T-cell (primary cell): Measurements from ENCODE around the gene PAFAH2. TPM values are rescaled to one million over a fixed set of nuclear protein-coding genes. Genes with fewer than 3 reads are reported as not detected.

Source experiments
- ATAC-seq, 4 experiments: fragments of 200-7000 bp in 3 of 4; fragments of 150-1000 bp in 1 of 4; cut with Tn5 transposase; replicated peaks in 1 of 4; 1 replicate in 3 of 4; 2 replicates in 1 of 4; pipeline ENCODE4 v1.10.0; 2021; ENCODE audit warnings: moderate library complexity in 3 of 4, mild to moderate bottlenecking in 2 of 4, moderate number of reproducible peaks in 1 of 4
- CTCF ChIA-PET, 2 donors: fragments of 300-600 bp; sonication (Branson Sonifier 250); formaldehyde crosslinking; loops; one replicate each; lab custom pipeline; 2022; ENCODE audit warnings: antibody characterized with exemption in 2 of 2; lab: Charles Lee
- POLR2A ChIA-PET, 2 donors: fragments of 300-600 bp; sonication (Branson Sonifier 250); formaldehyde crosslinking; loops; one replicate each; lab custom pipeline; 2022; ENCODE audit warnings: antibody characterized with exemption in 2 of 2; lab: Charles Lee
- DNase-seq, 35 experiments: peaks; one replicate each; pipeline versions ENCODE4 v3.0.0 to v3.0.0-alpha.2; 2013 to 2023
- H3K27ac ChIP-seq: one replicate; pipeline ENCODE4 v1.5.1; 2013; ENCODE audit warnings: low read length
- H3K27me3 ChIP-seq, 2 experiments: replicated peaks in 1 of 2; 1 replicate in 1 of 2; 2 replicates in 1 of 2; pipeline versions ENCODE4 v1.6.1 to v1.7.0; 2013; ENCODE audit warnings: low read length in 1 of 2, mixed read lengths in 1 of 2; ENCODE audit not compliant: control insufficient read depth in 2 of 2, insufficient read depth in 2 of 2; ENCODE audit errors: extremely low read depth in 1 of 2
- H3K36me3 ChIP-seq, 2 donors: 1 replicate in 1 of 2; 2 replicates in 1 of 2; pipeline versions ENCODE4 v1.6.1 to v1.7.0; 2013; ENCODE audit warnings: low read length in 1 of 2; ENCODE audit not compliant: control insufficient read depth in 2 of 2, insufficient read depth in 1 of 2; ENCODE audit errors: extremely low read depth in 1 of 2
- H3K4me1 ChIP-seq, 2 experiments: 1 replicate in 1 of 2; 2 replicates in 1 of 2; pipeline versions ENCODE4 v1.6.1 to v1.7.0; 2013; ENCODE audit warnings: low read length in 2 of 2, mixed read lengths in 1 of 2; ENCODE audit not compliant: insufficient read depth in 2 of 2, control insufficient read depth in 1 of 2; ENCODE audit errors: extremely low read depth in 1 of 2
- H3K4me3 ChIP-seq, 2 donors: 1 replicate in 1 of 2; 2 replicates in 1 of 2; pipeline versions ENCODE4 v1.5.1 to v1.7.0; 2013; ENCODE audit warnings: mild to moderate bottlenecking in 2 of 2, low read length in 1 of 2, moderate library complexity in 1 of 2; ENCODE audit not compliant: control insufficient read depth in 1 of 2; ENCODE audit errors: extremely low read depth in 1 of 2
- H3K9me3 ChIP-seq: 2 replicates; pipeline ENCODE4 v1.7.0; 2013
- H3K27ac Mint-ChIP-seq, 2 donors: one replicate each; pipeline ENCODE4 v1.8.0; 2020 to 2021; ENCODE audit warnings: mild to moderate bottlenecking in 2 of 2, mixed read lengths in 2 of 2
- H3K27me3 Mint-ChIP-seq, 2 donors: one replicate each; pipeline ENCODE4 v1.8.0; 2021 to 2022; ENCODE audit warnings: mixed read lengths in 2 of 2
- H3K36me3 Mint-ChIP-seq: one replicate; pipeline ENCODE4 v1.8.0; 2021; ENCODE audit warnings: mixed read lengths
- H3K4me1 Mint-ChIP-seq, 3 donors: one replicate each; pipeline ENCODE4 v1.8.0; 2020 to 2022; ENCODE audit warnings: mixed read lengths in 3 of 3, mild to moderate bottlenecking in 1 of 3
- H3K4me3 Mint-ChIP-seq, 3 donors: one replicate each; pipeline ENCODE4 v1.8.0; 2020 to 2022; ENCODE audit warnings: mild to moderate bottlenecking in 3 of 3, mixed read lengths in 3 of 3, moderate library complexity in 3 of 3
- H3K9me3 Mint-ChIP-seq, 3 donors: one replicate each; pipeline ENCODE4 v1.8.0; 2020 to 2022; ENCODE audit warnings: mixed read lengths in 3 of 3
- WGBS: methylation state at CpG from one replicate; pipeline ENCODE4 v1.1.5; 2013; ENCODE audit warnings: missing lambda C conversion rate; ENCODE audit not compliant: insufficient coverage; 5-methylcytosine and 5-hydroxymethylcytosine counted together
- total RNA-seq, 35 experiments: library from RNA in 6 of 35; stranded (reverse) in 6 of 35; fragments of 120-200 nt in 1 of 35; gene quantifications; one replicate each; pipeline versions ENCODE4 v1.2.1 to v1.2.4 and lab custom pipeline; 2013 to 2026

The PAFAH2 gene
- total RNA-seq, 5 donors from 2014 or later (not counting 1 experiment from before 2014, with no cell fraction given), result 10.2 to 30.2 (median 17.3) TPM

GRCh38 chr1:25922056-25922970 is 75.5 kb downstream of the PAFAH2 start:
- Mint-ChIP-seq H3K9me3 (no peaks in the 10 kb centered on the region), H3K36me3 (no peaks in the 10 kb centered on the region), H3K4me3 (peak overlapping the region; percentile 72 to 86 (median 79)), H3K27ac (peak overlapping the region in 1 of 2 donors; percentile 65), H3K27me3 (no peaks in the 10 kb centered on the region), H3K4me1 (peaks cover 25 to 37% (median 30%) of the 10 kb centered on the region in 3 donors)
- H3K36me3 ChIP-seq, result no peaks in the 10 kb centered on the region
- ATAC-seq (peak; percentile 82 to 87 (median 84)), DNase-seq (peak; percentile 11 to 68 (median 35))
- H3K9me3 ChIP-seq, result no peaks in the 10 kb centered on the region
- peaks cover 0 to 11% of the 10 kb centered on the region in 2 experiments for H3K27me3 ChIP-seq
- POLR2A ChIA-PET, result interaction anchor here in 1 of 2 donors (0.6 to 0.9 kb wide), 2 partner anchors 13 to 75 kb away, joined by 3 read pairs; partner anchors contain the start of gene PAFAH2
- CTCF ChIA-PET, result interaction anchor here (0.9 to 1.7 kb wide), 5 partner anchors 15 to 75 kb away, joined by 3 to 6 read pairs (median 3); partner anchors contain the start of gene PAFAH2 (in 1 of the 2)
- peak overlapping the region; percentile 56 to 75 for H3K4me3 ChIP-seq
- WGBS, result 6% methylated on average over 44 of the region's 49 CpGs
- H3K4me1 ChIP-seq, result peaks cover 24 to 40% of the 10 kb centered on the region in 2 experiments
- peak overlapping the region; percentile 20 for H3K27ac ChIP-seq

GRCh38 chr1:25918615-25919014 is 79.2 kb downstream of the PAFAH2 start:
- H3K27ac ChIP-seq, result no peak overlapping the region
- Mint-ChIP-seq H3K4me3 (no peak overlapping the region), H3K9me3 (no peaks in the 10 kb centered on the region), H3K4me1 (peaks cover 21 to 39% (median 26%) of the 10 kb centered on the region in 3 donors), H3K27me3 (no peaks in the 10 kb centered on the region), H3K36me3 (no peaks in the 10 kb centered on the region), H3K27ac (no peak overlapping the region)
- DNase-seq (no peak), ATAC-seq (no peak)
- no peaks in the 10 kb centered on the region for H3K36me3 ChIP-seq
- ChIA-PET CTCF (interaction anchor here in 1 of 2 donors (1.1 kb wide), 1 partner anchor 23 kb away, joined by 3 read pairs; no protein-coding TSS in a partner anchor), POLR2A (interaction anchor here in 1 of 2 donors (0.7 kb wide), 1 partner anchor 23 kb away, joined by 4 read pairs; no protein-coding TSS in a partner anchor)
- H3K27me3 ChIP-seq, result peaks cover 0 to 11% of the 10 kb centered on the region in 2 experiments
- WGBS, result 95% methylated on average over 5 of the region's 11 CpGs
- no peak overlapping the region for H3K4me3 ChIP-seq
- H3K9me3 ChIP-seq, result no peaks in the 10 kb centered on the region
- peaks cover 24 to 39% of the 10 kb centered on the region in 2 experiments for H3K4me1 ChIP-seq

DNA sequence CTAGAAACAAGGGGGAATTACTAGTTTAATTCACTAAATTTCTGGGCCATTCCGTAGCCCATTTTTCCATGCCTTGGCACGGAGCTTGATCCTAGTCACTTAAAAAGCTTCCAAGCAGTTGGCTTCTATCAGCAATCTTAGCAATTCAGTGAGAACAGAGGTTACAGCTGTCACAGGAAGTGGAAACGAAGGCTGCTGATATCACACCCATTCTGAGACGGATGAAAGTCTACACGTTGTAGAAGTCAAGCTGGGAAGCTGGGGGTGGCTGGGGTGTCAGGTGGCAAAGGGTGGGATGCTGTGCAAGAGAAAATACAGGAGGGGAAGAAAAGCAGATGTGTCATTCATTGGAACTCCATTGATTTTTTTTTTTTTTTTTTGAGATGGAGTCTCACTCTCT is 79.9 kb downstream of the PAFAH2 start:
- peak overlapping the region; percentile 4 to 57 (median 15) for H3K4me3 Mint-ChIP-seq
- Histone ChIP-seq H3K36me3 (no peaks in the 10 kb centered on the region), H3K9me3 (no peaks in the 10 kb centered on the region), H3K27me3 (peaks cover 0 to 9% of the 10 kb centered on the region in 2 experiments), H3K4me3 (no peak overlapping the region), H3K27ac (no peak overlapping the region), H3K4me1 (peaks cover 22 to 34% of the 10 kb centered on the region in 2 experiments)
- H3K4me1 Mint-ChIP-seq, result peaks cover 15 to 33% (median 21%) of the 10 kb centered on the region in 3 donors
- H3K27me3 Mint-ChIP-seq, result no peaks in the 10 kb centered on the region
- peak; percentile 43 to 72 (median 51) for ATAC-seq
- peak overlapping the region in 1 of 2 donors; percentile 19 for H3K27ac Mint-ChIP-seq
- 33% methylated on average over 2 of the region's 5 CpGs for WGBS
- H3K9me3 Mint-ChIP-seq, result no peaks in the 10 kb centered on the region
- ChIA-PET CTCF (interaction anchor here (0.6 to 1.1 kb wide), 5 partner anchors 10 to 315 kb away, joined by 3 to 4 read pairs (median 4); no protein-coding TSS in a partner anchor), POLR2A (no interaction called here)
- DNase-seq, result peak in 13 of 35 experiments; percentile 6 to 57 (median 15)
- H3K36me3 Mint-ChIP-seq, result no peaks in the 10 kb centered on the region

- H3K36me3 Mint-ChIP-seq, result no peaks in the 10 kb centered on the region
These were observed 81.4 kb downstream of the PAFAH2 start for GRCh38 chr1:25916460-25916859.

GRCh38 chr1:25914074-25914995 is 83.5 kb downstream of the PAFAH2 start:
- H3K9me3 ChIP-seq, result no peaks in the 10 kb centered on the region
- ATAC-seq, result no peak

More at GRCh38 chr1:25916460-25916859, 81.4 kb downstream of the PAFAH2 start:
- Histone ChIP-seq H3K27me3 (peaks cover 0 to 2% of the 10 kb centered on the region in 2 experiments), H3K4me3 (no peak overlapping the region), H3K4me1 (peaks cover 10 to 22% of the 10 kb centered on the region in 2 experiments), H3K9me3 (no peaks in the 10 kb centered on the region), H3K27ac (no peak overlapping the region), H3K36me3 (no peaks in the 10 kb centered on the region)
- peaks cover 8 to 23% (median 13%) of the 10 kb centered on the region in 3 donors for H3K4me1 Mint-ChIP-seq
- 80% methylated on average over 1 of the region's 2 CpGs for WGBS
- no peak overlapping the region for H3K27ac Mint-ChIP-seq
- CTCF ChIA-PET, result no interaction called here
- no peaks in the 10 kb centered on the region for H3K27me3 Mint-ChIP-seq
- no peak for ATAC-seq
- DNase-seq, result no peak
- H3K9me3 Mint-ChIP-seq, result no peaks in the 10 kb centered on the region
- POLR2A ChIA-PET, result no interaction called here
- no peak overlapping the region for H3K4me3 Mint-ChIP-seq

More at GRCh38 chr1:25914074-25914995, 83.5 kb downstream of the PAFAH2 start:
- no peak overlapping the region for H3K4me3 Mint-ChIP-seq
- no peaks in the 10 kb centered on the region for H3K27me3 ChIP-seq
- H3K4me1 Mint-ChIP-seq, result peaks cover 8 to 16% (median 13%) of the 10 kb centered on the region in 3 donors
- no peak overlapping the region for H3K4me3 ChIP-seq
- H3K36me3 Mint-ChIP-seq, result no peaks in the 10 kb centered on the region
- H3K36me3 ChIP-seq, result no peaks in the 10 kb centered on the region
- WGBS, result no CpG with 5 or more reads among the region's 3 CpGs
- ChIA-PET CTCF (interaction anchor here in 1 of 2 donors (0.6 to 0.7 kb wide), 2 partner anchors 31 to 84 kb away, joined by 3 to 8 read pairs; partner anchors contain the start of gene PAFAH2), POLR2A (interaction anchor here in 1 of 2 donors (0.6 kb wide), 1 partner anchor 12 kb away, joined by 5 read pairs; no protein-coding TSS in a partner anchor)
- no peak overlapping the region for H3K27ac Mint-ChIP-seq
- H3K4me1 ChIP-seq, result peaks cover 10 to 16% of the 10 kb centered on the region in 2 experiments
- H3K9me3 Mint-ChIP-seq, result no peaks in the 10 kb centered on the region
- H3K27me3 Mint-ChIP-seq, result no peaks in the 10 kb centered on the region
- no peak overlapping the region for H3K27ac ChIP-seq
- no peak for DNase-seq
